GM12874 (cell line): ENCODE data around the gene TSKS.

Source experiments
- CTCF ChIP-seq: IDR thresholded peaks from 2 replicates; pipeline ENCODE4 v1.5.1; 2011; ENCODE audit warnings: low read depth, mild to moderate bottlenecking, control low read depth, low read length, moderate library complexity; ENCODE audit not compliant: insufficient read depth

The TSKS gene

GRCh38 chr19:49763230-49763629 lies at the start of gene TSKS:
Gene TSKS, minus strand, starts transcription at chr19:49763306. Its CDS starts 59 bp downstream, at chr19:49763247.
- TF ChIP-seq CTCF: no peak

GRCh38 chr19:49812452-49812996 lies 49.4 kb upstream of the TSKS start:
- TF ChIP-seq CTCF: no peak

GRCh38 chr19:49811328-49811727 lies 48.2 kb upstream of the TSKS start:
- no peak for TF ChIP-seq CTCF

- no peak for TF ChIP-seq CTCF
Measured at GRCh38 chr19:49809941-49810389, 46.9 kb upstream of the TSKS start.

GRCh38 chr19:49809160-49809940 lies 46.2 kb upstream of the TSKS start:
- TF ChIP-seq CTCF: 0 out of 2 replicates have a peak, but pooled peaks have one; percentile 8

- TF ChIP-seq CTCF: no peak
Measured at GRCh38 chr19:49808711-49809159, 45.6 kb upstream of the TSKS start.

- no peak for TF ChIP-seq CTCF
Measured at GRCh38 chr19:49807904-49808675, 45.0 kb upstream of the TSKS start.
